KG1 (cell line): Measurements from ENCODE around the gene PRR33.

Experiments used
- DNase-seq: peaks from one replicate; lab custom pipeline; 2025; lab: John Stamatoyannopoulos, UW

PRR33 gene

GRCh38 chr11:1847006-1847735 lies 44.5 kb downstream of the PRR33 start:
- DNase-seq, result no peak

- DNase-seq, result no peak
These were observed 45.2 kb downstream of the PRR33 start for GRCh38 chr11:1846453-1846932.

- no peak for DNase-seq
These were observed 45.9 kb downstream of the PRR33 start for GRCh38 chr11:1845561-1846452.

GRCh38 chr11:1845095-1845429 lies 46.6 kb downstream of the PRR33 start:
- no peak for DNase-seq

GRCh38 chr11:1844221-1845094 lies 47.2 kb downstream of the PRR33 start:
- DNase-seq, result peak; percentile 40

GRCh38 chr11:1843796-1844195 lies 47.9 kb downstream of the PRR33 start:
- DNase-seq, result no peak

GRCh38 chr11:1843098-1843473 lies 48.6 kb downstream of the PRR33 start:
- no peak for DNase-seq

GRCh38 chr11:1842149-1843097 lies 49.3 kb downstream of the PRR33 start:
- DNase-seq, result no peak

- no peak for DNase-seq
These were observed 50.1 kb downstream of the PRR33 start for GRCh38 chr11:1841511-1842148.

GRCh38 chr11:1840780-1841480 lies 50.8 kb downstream of the PRR33 start:
- DNase-seq, result no peak

- peak; percentile 58 for DNase-seq
These were observed 51.5 kb downstream of the PRR33 start for GRCh38 chr11:1839924-1840779.

- DNase-seq, result no peak
These were observed 52.3 kb downstream of the PRR33 start for GRCh38 chr11:1839204-1839923.

- no peak for DNase-seq
These were observed 53.1 kb downstream of the PRR33 start, which contains the start of gene TNNI2 for GRCh38 chr11:1838426-1839144. Gene TNNI2 (plus strand): TSS chr11:1838981. CDS start chr11:1839697, 716 bp downstream.
